B cell (primary cell): ENCODE data around the gene RPTN.

ENCODE experiments used
- EZH2 ChIP-seq: IDR thresholded peaks from 2 replicates; pipeline ENCODE4 v1.6.1; 2012; ENCODE audit warnings: borderline replicate concordance, low read depth, mild to moderate bottlenecking, moderate library complexity, low read length; ENCODE audit not compliant: insufficient read depth, poor library complexity, severe bottlenecking
- TF ChIP-seq, protein P1 (sequence below): fragments of 200-600 bp; IDR thresholded peaks from one replicate; pipeline ENCODE4 v1.8.0; 2022; ENCODE audit warnings: antibody characterized with exemption, mild to moderate bottlenecking

DNA sequence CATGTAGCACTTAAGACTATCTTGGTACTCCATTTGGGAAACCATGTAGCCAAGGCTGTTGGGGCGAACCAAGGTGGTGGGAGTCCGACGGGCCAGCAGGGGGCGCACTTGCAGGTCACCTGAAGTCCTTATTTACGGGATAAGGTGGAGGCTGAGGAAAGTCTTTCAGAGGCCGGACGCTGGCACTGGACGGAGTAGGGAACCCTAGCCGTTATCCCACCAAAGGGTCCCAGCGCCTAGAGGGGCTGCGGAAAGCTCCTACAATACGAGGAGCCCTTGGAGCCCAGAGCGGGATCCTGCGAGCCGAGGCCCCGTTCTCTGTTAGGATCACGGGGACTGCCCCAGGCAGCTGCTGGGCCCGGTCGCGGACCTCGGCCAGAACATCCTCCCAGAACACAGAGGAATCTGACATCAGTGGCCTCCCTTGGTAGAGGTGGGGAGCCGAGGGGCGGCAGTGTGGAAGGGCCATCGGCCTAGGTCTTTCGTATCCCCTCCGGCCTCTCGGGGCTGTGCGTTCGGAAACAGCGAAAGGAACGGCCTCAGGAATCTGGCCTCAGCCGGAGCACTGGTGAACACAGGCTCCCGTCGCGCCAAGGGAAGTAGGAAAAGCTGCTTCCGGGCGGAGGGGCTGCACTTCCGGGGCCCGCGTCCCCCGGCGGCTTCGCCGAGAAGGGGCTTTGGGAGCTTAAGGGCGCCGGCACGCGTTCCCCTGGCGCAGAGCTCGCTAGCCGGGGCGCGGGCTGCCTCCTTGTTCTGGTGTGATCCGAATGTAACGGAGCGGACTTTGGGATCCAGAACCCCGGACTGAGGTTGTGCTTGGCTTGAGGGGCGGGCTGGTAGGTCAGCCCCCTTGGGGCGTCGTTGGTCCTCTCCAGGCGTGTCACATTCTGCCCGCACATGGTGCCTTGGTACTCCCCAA, 29.9 kb upstream of the RPTN start:
- TF ChIP-seq, protein P1, sequence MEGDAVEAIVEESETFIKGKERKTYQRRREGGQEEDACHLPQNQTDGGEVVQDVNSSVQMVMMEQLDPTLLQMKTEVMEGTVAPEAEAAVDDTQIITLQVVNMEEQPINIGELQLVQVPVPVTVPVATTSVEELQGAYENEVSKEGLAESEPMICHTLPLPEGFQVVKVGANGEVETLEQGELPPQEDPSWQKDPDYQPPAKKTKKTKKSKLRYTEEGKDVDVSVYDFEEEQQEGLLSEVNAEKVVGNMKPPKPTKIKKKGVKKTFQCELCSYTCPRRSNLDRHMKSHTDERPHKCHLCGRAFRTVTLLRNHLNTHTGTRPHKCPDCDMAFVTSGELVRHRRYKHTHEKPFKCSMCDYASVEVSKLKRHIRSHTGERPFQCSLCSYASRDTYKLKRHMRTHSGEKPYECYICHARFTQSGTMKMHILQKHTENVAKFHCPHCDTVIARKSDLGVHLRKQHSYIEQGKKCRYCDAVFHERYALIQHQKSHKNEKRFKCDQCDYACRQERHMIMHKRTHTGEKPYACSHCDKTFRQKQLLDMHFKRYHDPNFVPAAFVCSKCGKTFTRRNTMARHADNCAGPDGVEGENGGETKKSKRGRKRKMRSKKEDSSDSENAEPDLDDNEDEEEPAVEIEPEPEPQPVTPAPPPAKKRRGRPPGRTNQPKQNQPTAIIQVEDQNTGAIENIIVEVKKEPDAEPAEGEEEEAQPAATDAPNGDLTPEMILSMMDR: peak; percentile 89
- TF ChIP-seq EZH2: no peak
